ENCODE measurements around the gene LRRC32.
"Not testable (repeated sequence)": the region's sequence is repeated elsewhere in the genome, so short reads cannot be mapped to it uniquely, and the experiment has no call there.

LRRC32 gene

DNA sequence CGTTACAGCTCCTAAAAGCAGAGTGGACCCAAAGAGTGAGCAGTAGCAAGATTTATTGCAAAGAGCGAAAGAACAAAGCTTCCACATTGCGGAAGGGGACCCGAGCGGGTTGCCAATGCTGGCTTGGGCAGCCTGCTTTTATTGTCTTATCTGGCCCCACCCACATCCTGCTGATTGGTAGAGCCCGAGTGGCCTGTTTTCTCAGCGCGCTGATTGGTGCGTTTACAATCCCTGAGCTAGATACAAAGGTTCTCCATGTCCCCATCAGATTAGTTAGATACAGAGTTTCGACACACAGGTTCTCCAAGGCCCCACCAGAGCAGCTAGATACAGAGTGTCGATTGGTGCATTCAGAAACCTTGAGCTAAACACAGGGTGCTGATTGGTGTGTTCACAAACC lies 62.3 kb downstream of the LRRC32 start:
- DNase-seq, result not testable (repeated sequence)

Measured in NCI-H524 treated with DMSO at 0.1 percent for 48 hours (cell line).